ENCODE measurements around the gene PLXND1.
"Not testable (repeated sequence)": the region's sequence is repeated elsewhere in the genome, so short reads cannot be mapped to it uniquely, and the experiment has no call there.

Gene PLXND1

GRCh38 chr3:129549805-129550204, 56.7 kb downstream of the PLXND1 start:
- no peak overlapping the region for H3K4me3 ChIP-seq (replicated peaks; ENCODE audit: low read depth, low read length)
- DNase-seq (ENCODE audit: extremely low read depth, low read depth), result no peak
- TF ChIP-seq CTCF (IDR thresholded peaks at IDR 0.05; ENCODE audit: low read depth, low read length, missing control alignments), result no peak

GRCh38 chr3:129549006-129549800, 57.3 kb downstream of the PLXND1 start:
- TF ChIP-seq CTCF (IDR thresholded peaks at IDR 0.05; ENCODE audit: low read depth, low read length, missing control alignments), result no peak
- no peak overlapping the region for H3K4me3 ChIP-seq (replicated peaks; ENCODE audit: low read depth, low read length)
- no peak for DNase-seq (ENCODE audit: extremely low read depth, low read depth)

GRCh38 chr3:129548104-129548965, 58.1 kb downstream of the PLXND1 start:
- DNase-seq (ENCODE audit: extremely low read depth, low read depth), result no peak
- TF ChIP-seq CTCF (IDR thresholded peaks at IDR 0.05; ENCODE audit: low read depth, low read length, missing control alignments), result no peak
- no peak overlapping the region for H3K4me3 ChIP-seq (replicated peaks; ENCODE audit: low read depth, low read length)

GRCh38 chr3:129547241-129547640, 59.2 kb downstream of the PLXND1 start:
- H3K4me3 ChIP-seq (replicated peaks; ENCODE audit: low read depth, low read length), result no peak overlapping the region
- no peak for TF ChIP-seq CTCF (IDR thresholded peaks at IDR 0.05; ENCODE audit: low read depth, low read length, missing control alignments)
- no peak for DNase-seq (ENCODE audit: extremely low read depth, low read depth)

- DNase-seq (ENCODE audit: extremely low read depth, low read depth), result not testable (repeated sequence)
Observed at GRCh38 chr3:129545951-129546350, 60.5 kb downstream of the PLXND1 start.

GRCh38 chr3:129543999-129544398, 62.5 kb downstream of the PLXND1 start:
- H3K4me3 ChIP-seq (replicated peaks; ENCODE audit: low read depth, low read length), result no peak overlapping the region
- no peak for TF ChIP-seq CTCF (IDR thresholded peaks at IDR 0.05; ENCODE audit: low read depth, low read length, missing control alignments)
- DNase-seq (ENCODE audit: extremely low read depth, low read depth), result no peak

More at GRCh38 chr3:129545951-129546350, 60.5 kb downstream of the PLXND1 start:
- H3K4me3 ChIP-seq (replicated peaks; ENCODE audit: low read depth, low read length), result not testable (repeated sequence)

- no peak for DNase-seq (ENCODE audit: extremely low read depth, low read depth)
- no peak for TF ChIP-seq CTCF (IDR thresholded peaks at IDR 0.05; ENCODE audit: low read depth, low read length, missing control alignments)
- H3K4me3 ChIP-seq (replicated peaks; ENCODE audit: low read depth, low read length), result no peak within 1 kb of the TSS
Observed at GRCh38 chr3:129543156-129543790, 63.2 kb downstream of the PLXND1 start, which contains the start of gene H1-8. Gene H1-8, plus strand, starts transcription at chr3:129543175. Its CDS starts 44 bp downstream, at chr3:129543219.
